ENCODE results near the gene TNIK. TPM values are rescaled to one million over a fixed set of nuclear protein-coding genes. Genes with fewer than 3 reads are reported as not detected.

Gene TNIK
- polyA plus RNA-seq, 1 donor from 2014 or later = 19.3 TPM

DNA sequence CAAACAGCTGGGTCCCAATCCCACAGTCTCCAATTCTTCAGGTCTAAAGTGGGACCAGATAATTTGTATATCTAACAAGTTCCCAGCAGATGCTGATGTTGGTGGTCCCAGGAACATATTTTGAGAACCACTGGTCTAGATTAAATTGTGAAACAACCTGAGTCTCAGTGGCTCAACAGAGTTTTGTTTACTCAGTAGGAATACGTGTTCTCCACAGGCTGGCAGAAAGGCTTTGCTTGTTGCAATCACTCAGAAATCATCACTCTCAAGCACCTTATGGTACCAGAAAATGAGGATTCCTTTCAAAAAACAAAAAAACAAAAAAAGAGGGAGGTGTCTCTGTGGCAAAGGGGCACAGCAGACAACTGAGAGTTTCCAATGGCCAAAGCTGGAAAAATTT lies 118.0 kb downstream of the TNIK start:
- Histone ChIP-seq H3K9me3 (ENCODE audit: low read length) (no peaks in the 10 kb centered on the region), H3K4me2 (ENCODE audit: low read length) (no peak overlapping the region), H3K9me2 (ENCODE audit: insufficient read depth, low read length) (no peaks in the 10 kb centered on the region), H3K4me3 (ENCODE audit: low read length) (no peak overlapping the region), H2AFZ (ENCODE audit: low read depth, low read length) (no peak overlapping the region), H3K27ac (ENCODE audit: low read length) (no peak overlapping the region), H3K79me2 (replicated peaks; ENCODE audit: insufficient read depth, low read length) (no peaks in the 10 kb centered on the region), H3K9ac (ENCODE audit: low read length) (no peak overlapping the region), H4K20me1 (ENCODE audit: insufficient read depth) (no peaks in the 10 kb centered on the region), H3K36me3 (ENCODE audit: insufficient read depth, low read length) (no peaks in the 10 kb centered on the region), H3F3A (ENCODE audit: insufficient read depth, low read length, poor library complexity, severe bottlenecking) (no peaks in the 10 kb centered on the region), H3K27me3 (ENCODE audit: insufficient read depth, low read depth, low read length) (no peaks in the 10 kb centered on the region)
- TF ChIP-seq, protein P1, sequence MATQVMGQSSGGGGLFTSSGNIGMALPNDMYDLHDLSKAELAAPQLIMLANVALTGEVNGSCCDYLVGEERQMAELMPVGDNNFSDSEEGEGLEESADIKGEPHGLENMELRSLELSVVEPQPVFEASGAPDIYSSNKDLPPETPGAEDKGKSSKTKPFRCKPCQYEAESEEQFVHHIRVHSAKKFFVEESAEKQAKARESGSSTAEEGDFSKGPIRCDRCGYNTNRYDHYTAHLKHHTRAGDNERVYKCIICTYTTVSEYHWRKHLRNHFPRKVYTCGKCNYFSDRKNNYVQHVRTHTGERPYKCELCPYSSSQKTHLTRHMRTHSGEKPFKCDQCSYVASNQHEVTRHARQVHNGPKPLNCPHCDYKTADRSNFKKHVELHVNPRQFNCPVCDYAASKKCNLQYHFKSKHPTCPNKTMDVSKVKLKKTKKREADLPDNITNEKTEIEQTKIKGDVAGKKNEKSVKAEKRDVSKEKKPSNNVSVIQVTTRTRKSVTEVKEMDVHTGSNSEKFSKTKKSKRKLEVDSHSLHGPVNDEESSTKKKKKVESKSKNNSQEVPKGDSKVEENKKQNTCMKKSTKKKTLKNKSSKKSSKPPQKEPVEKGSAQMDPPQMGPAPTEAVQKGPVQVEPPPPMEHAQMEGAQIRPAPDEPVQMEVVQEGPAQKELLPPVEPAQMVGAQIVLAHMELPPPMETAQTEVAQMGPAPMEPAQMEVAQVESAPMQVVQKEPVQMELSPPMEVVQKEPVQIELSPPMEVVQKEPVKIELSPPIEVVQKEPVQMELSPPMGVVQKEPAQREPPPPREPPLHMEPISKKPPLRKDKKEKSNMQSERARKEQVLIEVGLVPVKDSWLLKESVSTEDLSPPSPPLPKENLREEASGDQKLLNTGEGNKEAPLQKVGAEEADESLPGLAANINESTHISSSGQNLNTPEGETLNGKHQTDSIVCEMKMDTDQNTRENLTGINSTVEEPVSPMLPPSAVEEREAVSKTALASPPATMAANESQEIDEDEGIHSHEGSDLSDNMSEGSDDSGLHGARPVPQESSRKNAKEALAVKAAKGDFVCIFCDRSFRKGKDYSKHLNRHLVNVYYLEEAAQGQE (IDR thresholded peaks at IDR 0.05; ENCODE audit: borderline replicate concordance) = no peak
- TF ChIP-seq TAF1 (IDR thresholded peaks at IDR 0.05; ENCODE audit: low read depth) (no peak), EP300 (conservative IDR thresholded peaks at IDR 0.05; ENCODE audit: poor library complexity, severe bottlenecking) (no peak), POLR2AphosphoS5 (IDR thresholded peaks at IDR 0.05) (no peak), MXI1 (conservative IDR thresholded peaks at IDR 0.05; ENCODE audit: poor library complexity, severe bottlenecking) (no peak), SMC3 (conservative IDR thresholded peaks at IDR 0.05; ENCODE audit: poor library complexity) (no peak), RAD21 (conservative IDR thresholded peaks at IDR 0.05) (no peak), EZH2 (IDR thresholded peaks at IDR 0.05; ENCODE audit: borderline replicate concordance, insufficient read depth, low read length, poor library complexity, severe bottlenecking) (no peak)
- TF ChIP-seq, protein P2, sequence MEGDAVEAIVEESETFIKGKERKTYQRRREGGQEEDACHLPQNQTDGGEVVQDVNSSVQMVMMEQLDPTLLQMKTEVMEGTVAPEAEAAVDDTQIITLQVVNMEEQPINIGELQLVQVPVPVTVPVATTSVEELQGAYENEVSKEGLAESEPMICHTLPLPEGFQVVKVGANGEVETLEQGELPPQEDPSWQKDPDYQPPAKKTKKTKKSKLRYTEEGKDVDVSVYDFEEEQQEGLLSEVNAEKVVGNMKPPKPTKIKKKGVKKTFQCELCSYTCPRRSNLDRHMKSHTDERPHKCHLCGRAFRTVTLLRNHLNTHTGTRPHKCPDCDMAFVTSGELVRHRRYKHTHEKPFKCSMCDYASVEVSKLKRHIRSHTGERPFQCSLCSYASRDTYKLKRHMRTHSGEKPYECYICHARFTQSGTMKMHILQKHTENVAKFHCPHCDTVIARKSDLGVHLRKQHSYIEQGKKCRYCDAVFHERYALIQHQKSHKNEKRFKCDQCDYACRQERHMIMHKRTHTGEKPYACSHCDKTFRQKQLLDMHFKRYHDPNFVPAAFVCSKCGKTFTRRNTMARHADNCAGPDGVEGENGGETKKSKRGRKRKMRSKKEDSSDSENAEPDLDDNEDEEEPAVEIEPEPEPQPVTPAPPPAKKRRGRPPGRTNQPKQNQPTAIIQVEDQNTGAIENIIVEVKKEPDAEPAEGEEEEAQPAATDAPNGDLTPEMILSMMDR (IDR thresholded peaks at IDR 0.05; ENCODE audit: poor library complexity, severe bottlenecking) = no peak

DNA sequence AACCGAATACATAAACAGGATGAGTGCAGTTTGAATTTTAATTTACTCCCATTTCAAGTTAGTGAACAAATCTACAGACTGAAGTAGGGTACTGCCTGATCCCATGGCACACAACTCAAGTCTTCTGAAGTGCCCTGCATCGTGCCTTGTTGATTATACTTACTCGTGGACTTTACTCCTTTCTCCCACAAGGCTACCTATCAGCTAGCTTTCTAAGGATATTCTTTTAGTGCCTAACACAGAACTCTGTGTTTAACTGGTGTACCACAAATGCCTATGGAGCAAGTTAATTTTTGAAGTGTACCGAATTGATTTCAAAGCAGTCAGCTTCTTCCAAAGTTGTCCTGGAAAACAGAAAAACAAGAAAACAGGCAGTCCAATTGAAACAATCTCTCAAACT lies 119.8 kb downstream of the TNIK start:
- H3K9me2 ChIP-seq (ENCODE audit: insufficient read depth, low read length) = no peaks in the 10 kb centered on the region
- no peak overlapping the region for H3K4me2 ChIP-seq (ENCODE audit: low read length)
- no peaks in the 10 kb centered on the region for H3K36me3 ChIP-seq (ENCODE audit: insufficient read depth, low read length)
- no peak overlapping the region for H3K27ac ChIP-seq (ENCODE audit: low read length)
- H3K27me3 ChIP-seq (ENCODE audit: insufficient read depth, low read depth, low read length) = no peaks in the 10 kb centered on the region
- H3K9ac ChIP-seq (ENCODE audit: low read length) = no peak overlapping the region
- peaks cover 3% of the 10 kb centered on the region for H3K9me3 ChIP-seq (ENCODE audit: low read length)
- no peaks in the 10 kb centered on the region for H3K79me2 ChIP-seq (replicated peaks; ENCODE audit: insufficient read depth, low read length)
- TF ChIP-seq, protein P2 (IDR thresholded peaks at IDR 0.05; ENCODE audit: poor library complexity, severe bottlenecking) = no peak
- TF ChIP-seq POLR2AphosphoS5 (IDR thresholded peaks at IDR 0.05) (no peak), EP300 (conservative IDR thresholded peaks at IDR 0.05; ENCODE audit: poor library complexity, severe bottlenecking) (no peak), TAF1 (IDR thresholded peaks at IDR 0.05; ENCODE audit: low read depth) (no peak)
- H3K4me3 ChIP-seq (ENCODE audit: low read length) = no peak overlapping the region
- no peaks in the 10 kb centered on the region for H3F3A ChIP-seq (ENCODE audit: insufficient read depth, low read length, poor library complexity, severe bottlenecking)
- no peaks in the 10 kb centered on the region for H4K20me1 ChIP-seq (ENCODE audit: insufficient read depth)
- no peak overlapping the region for H2AFZ ChIP-seq (ENCODE audit: low read depth, low read length)
